ENCODE data around the gene GPATCH8.
A peak's percentile ranks its signal among the peaks of the same experiment; 100 is the strongest.
"Not testable (repeated sequence)": the region's sequence is repeated elsewhere in the genome, so short reads cannot be mapped to it uniquely, and the experiment has no call there.

GPATCH8 gene

DNA sequence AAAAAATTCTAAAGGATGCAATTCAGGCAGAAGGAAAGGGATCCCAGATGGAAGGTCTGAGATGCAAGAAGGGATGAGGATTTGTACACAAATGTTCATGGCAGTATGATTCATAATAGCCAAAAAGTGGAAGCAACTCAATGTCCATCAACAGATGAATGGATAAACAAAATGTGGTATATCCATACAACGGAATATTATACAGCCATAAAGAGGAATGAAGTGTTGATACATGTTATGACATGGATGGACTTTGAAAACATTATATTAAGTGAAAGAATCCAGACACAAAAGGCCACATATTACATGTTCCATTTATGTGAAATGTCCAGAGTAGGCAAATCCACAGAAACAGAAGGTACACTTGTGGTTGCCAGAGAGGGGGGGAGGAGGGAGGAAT is 23.9 kb upstream of the GPATCH8 start:
- no peak for DNase-seq

DNA sequence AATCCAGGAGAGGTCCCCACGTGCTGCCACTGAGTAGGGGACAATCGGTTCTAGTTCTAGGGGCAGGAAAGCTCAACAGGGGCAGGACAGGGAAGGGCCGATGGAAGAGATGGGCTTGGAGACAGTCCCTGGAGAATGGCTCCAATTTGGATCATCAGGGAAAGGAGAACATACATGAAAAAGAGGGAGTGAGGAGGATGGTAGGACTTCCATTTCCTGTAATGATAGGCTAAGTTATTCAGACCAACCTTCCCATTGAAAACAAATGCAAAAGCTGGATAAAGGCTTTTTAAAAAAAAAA is 20.4 kb upstream of the GPATCH8 start:
- no peak for DNase-seq

DNA sequence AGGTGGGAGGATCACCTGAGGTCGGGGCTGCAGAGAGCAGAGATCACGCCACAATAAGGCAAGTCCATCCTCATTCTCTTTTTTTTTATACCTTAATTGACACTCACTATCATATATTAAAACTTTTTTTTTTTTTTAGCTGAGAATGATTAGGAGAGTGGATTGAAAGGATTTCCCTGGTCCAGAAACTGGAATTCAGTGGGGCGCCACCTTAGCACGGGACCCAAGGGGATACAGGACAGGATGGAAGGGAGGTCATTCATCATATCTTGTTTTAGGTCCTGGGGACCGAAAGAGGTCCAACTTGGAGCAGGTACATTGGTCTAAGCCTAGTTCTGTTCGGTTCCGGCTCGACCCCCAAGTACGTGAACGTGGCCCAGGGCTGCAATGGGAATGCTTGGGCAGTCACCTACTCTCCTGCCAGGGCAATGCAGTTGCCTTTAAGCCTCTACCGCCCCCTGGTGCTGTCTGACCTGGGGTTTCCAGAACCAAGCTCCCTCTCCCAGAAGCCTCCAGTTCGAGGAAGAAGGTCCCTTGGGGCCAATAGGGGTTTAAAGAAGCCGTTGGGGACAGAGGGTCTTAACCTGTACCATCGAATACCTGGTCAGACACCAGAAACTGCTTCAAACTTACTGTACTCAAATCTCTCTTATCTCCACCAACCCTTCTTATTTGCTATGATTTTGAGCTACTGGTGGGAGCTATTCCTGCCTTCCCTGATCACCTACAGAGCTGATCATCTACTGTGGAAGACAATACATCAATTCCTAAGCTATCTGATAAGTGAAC is 19.9 kb upstream of the GPATCH8 start:
- DNase-seq: peak; percentile 71 to 90 (median 81)

DNA sequence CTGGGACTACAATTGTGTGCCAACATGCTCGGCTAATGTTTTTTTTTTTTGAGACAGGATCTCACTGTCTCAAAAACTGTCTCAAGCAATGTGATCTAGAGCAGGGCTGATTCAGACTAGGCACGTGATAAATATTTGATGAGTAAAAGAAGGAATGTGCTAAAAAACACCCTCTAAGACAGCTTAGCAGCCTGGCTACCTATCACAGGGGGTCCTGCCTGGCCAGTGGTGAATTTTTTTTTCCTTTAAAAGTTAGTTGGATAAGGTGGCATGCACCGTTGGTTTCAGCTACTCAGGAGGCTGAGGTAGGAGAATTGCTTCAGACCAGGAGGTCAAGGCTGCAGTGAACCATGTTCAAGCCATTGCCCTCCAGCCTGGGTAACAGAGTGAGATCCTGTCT is 14.8 kb upstream of the GPATCH8 start:
- no peak for DNase-seq

DNA sequence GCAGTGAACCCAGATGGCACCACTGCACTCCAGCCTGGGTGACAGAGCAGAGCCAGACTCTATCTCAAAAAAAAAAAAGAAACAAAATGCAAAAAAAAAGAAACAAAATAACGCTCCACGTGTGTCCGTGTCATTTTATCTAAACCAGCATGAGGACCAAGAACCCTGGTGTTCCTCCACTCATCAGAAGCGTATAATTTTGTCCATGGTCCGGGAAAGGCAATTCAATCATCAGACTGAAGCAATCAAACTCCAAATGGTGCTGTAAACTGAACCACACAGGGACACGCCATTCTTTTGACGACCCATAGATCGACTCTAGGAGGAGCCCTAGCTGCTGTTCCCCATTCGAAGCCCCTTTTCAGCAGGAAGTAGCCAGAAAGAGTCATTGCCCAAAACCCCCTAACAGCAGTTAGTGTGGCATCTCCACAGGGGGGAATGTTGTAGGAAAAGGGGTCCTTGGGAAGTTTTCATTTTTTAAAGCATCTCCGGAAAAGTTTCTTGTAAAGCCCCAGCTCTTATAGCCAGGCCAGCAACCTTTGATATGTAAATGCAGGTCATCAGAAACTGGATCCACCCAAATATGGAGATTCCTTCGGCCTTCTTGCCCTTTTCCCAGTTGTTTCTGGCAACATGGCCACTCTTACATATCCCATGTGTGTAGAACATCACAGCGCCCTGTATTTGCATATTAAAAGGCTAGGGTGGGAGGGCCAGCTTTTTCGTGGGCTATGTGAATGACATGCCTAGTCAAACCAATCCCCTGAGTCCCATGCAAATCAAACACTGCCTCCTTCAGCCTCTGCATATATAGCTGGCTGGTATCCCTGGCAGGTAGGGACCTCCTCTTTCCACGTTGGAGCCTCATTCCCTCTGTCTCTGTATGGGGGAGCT is 8.3 kb upstream of the GPATCH8 start:
- DNase-seq: peak in 1 of 3 donors; percentile 45

DNA sequence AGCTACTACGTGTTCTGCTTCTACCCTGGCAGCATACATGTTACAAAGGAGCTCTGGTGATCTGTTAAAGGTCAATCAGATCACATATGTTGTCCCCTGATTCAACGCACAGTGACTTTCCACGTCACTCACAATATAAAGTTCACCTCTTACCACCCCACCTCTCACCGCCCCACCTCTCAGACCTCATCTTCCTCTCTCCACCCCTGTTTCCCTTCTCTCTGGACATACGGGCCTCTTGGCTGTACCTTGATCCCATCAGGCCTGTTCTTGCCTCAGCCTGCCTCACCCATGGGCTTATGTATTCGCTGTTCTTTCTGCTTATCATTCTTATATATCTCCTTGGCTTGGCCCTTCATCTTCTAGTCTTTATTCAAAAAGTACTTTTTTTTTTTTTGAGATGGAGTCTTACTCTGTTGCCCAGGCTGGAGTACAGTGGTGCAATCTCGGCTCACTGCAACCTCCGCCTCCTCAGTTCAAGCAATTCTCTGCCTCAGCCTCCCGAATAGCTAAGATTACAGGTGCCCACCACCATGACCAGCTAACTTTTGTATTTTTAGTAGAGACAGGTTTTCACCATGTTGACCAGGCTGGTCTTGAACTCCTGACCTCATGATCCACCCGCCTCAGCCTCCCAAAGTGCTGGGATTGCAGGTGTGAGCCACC is 3.9 kb upstream of the GPATCH8 start:
- DNase-seq: not testable (repeated sequence)

DNA sequence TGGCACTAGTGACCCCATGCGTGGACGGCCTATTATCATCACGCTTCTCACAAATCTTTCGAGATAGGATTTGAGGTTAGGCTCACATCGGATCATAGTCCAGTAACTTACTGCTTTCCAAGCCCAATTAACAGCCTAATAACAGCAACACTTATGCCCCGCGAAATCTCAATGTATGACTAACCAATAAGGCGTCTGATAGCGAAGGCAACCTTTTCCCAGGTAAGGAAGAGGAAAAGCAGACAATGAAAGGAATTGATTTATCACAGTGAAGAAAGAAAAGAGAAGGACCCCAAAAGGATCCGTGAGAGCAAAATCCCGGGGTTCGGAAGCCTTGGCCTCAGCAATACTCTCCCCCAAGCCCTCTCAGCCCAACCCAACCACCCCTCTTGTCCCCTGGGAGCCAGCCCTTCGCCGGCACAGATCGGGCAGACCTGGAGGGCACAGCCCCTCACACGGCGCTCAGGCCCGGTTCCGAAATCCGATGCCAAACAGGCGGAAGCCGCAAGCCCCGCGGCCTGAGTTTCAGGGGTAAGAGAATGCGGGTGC is 534 bp downstream of the GPATCH8 start:
- peak; percentile 14 to 26 (median 17) for DNase-seq

DNA sequence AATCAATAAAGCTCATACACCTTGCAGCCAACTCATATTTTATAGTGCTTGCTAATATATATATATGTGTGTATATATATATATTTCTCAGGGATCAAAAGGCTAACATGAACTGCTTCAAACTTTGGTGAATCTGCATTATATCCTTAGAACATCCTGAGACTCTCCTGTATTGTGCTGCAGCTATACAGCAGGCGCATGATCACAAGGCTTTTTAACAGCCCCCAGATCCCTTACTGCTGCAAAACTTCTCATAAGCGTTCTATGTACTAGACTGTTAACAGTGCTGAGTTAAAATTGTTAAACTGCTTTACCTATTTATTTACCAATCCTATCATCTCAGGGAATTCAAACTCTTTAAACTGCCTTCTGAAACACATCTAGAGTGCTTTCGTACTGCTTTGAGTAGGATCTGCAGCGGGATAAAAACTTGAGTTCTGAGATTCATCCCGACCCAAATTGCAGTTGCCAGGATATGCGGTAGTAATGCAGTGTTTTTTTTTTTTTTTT is 1.3 kb downstream of the GPATCH8 start:
- DNase-seq: peak in 1 of 3 donors; percentile 4

DNA sequence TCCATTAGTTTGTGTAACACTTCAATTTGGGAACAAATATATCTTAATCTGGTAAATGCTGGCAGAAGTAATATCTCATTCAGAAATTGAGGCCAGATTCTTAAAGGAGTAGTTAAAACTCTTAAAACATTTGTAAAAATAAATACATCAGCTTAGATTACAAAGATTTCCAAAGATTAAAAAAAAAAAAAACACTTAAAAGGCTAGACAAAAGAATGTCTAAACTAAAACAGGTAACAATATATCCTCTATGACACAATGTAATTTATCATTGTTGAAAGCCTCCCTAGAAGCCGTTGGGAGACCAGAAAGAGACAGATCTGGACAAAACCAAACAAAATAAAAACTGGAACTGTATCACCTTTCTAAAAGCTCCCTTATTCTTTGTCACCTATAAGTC is 3.5 kb downstream of the GPATCH8 start:
- DNase-seq: no peak

DNA sequence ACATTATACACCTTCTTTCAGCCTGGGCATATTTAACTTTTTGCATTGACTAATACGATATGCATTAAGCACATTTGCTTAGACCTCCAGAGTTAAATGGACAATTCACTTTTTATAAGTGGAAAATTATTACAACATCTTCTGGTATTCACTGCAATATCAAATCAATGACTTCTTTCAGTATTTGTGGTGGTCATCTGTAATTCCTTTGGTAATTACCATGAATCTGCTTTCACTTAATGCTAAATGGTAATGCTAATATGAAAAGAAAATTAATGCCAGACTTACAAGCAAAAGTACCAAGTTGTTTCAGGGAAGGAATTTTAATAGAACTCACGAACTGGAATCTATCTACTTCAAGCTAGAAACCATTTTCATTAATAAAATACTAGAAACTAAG is 6.4 kb downstream of the GPATCH8 start:
- DNase-seq: no peak

DNA sequence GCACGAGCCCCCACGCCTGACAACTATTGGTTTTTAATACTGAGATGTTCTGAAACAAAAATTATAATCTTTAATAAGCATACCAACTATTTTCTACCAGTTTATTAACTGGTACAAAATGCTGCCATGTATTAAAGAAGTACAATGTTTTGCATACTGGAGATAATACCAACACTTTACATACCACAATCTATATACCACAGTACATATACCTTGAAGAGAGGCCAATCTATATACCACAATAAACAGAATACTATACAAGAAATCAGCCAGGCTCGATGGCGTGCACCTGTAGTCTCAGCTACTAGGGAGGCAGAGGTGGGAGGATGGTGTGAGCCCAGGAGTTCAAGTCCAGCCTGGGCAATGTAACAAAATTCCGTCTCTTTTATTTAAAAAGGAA is 9.9 kb downstream of the GPATCH8 start:
- no peak for DNase-seq

DNA sequence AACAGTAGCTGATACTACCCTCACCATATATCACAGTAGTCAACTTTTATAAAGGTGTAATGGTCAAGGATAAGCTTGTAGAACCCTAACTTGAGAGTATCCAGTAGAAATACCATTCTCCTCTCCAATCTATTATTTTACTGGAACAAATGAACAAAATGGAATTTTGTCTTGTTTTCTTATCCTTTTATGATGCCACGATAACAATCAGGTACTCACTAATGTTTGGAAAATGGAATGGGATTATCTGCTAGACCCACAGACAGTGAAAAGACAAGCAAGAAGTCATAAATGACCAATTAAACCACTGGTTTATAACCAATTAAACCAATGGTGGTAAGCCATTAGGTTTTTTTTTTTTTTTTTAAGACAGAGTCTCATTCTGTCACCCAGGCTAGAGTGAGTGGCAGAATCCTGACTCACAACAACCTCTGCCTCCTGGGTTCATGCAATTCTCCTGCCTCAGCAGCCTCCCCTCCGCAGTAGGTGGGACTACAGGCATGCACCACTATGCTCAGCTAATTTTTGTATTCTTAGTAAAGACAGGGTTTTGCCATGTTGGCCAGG is 10.4 kb downstream of the GPATCH8 start:
- no peak for DNase-seq

DNA sequence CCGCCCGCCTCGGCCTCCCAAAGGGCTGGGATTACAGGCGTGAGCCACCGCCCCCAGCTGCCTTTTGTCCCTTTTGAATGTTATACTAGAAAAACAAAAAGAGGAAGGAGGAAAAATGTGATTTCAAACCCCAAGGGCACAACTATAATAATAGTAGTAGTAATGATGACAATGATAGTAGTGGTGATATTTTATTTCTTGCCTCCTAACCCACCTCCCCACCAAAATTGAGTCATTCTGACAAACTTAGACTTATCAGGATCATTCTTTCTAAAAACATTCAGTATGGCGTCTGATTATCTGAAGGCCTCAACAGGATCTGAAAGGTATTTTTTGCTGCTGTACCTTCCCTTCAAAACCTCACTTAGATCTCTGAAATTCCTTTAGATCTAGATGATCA is 13.6 kb downstream of the GPATCH8 start:
- no peak for DNase-seq

DNA sequence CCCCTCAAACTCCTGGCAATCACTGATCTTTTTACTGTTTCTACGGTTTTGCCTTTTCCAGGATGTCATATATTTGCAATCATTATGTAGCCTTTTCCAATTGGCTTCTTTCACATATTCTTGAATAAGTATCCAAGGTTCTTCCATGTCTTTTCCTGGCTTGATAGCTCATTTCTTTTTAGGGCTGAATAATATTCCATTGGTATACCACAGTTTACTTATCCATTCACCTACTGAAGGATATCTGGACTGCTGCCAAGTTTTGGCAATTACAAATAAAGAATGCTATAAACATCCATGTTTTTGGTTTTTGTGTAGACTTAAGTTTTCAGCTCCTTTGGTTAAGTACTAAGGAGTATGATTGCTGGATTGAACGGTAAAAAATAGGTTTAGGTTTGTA is 16.0 kb downstream of the GPATCH8 start:
- no peak for DNase-seq

DNA sequence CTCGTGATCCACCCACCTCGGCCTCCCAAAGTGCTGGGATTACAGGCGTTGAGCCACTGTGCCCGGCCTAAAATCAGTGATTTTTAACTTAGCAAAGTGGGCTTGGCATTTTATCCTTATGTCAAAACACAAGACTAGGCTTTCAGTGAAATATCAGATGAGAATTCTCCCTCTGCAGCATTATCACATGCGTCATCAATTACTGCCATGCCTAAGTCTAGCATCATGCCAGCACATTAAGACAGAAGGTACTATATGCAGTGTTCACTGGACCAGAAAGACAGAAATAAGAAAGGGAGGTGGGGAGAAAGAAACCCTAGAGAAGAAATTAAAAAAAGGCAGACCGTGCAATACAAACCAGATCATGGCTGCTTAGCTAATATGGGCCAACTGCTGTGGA is 29.8 kb downstream of the GPATCH8 start:
- DNase-seq: no peak

DNA sequence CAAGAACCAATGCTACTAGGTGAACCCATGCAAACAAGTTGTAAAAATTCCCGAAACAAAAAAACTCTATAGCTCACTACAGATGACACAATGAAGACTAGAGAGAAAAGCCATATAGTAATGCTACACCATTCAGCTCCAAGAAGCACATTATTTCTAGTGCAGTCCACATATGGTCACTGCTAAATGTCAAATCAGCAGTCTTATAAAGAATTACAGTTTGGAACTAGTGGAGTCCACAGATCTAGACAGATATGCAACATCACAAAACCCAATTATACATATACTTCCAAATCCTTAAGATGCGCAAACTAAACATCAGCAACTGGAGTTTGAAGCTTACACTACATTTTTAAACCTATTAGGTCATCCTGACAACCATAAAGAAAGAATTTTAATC is 33.5 kb downstream of the GPATCH8 start:
- no peak for DNase-seq

DNA sequence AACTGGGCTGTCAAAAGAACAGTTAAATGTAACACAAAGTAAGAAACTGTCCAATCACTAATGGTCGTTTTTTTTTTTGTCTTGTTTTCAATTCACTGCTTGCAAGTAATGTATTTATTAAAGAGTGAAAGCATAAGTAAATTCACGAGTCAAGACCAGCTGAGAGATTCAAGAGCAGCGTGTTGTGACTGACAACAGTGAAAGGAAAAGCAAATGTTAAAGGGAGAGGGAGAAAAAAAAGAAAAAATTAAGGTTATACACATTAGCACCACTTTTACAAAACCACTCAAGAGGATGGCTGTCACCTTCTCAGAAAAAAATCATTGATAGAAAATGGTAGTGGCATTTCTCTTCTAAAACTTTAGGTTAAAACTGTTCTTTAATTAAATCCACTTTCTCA is 36.1 kb downstream of the GPATCH8 start:
- DNase-seq: no peak

DNA sequence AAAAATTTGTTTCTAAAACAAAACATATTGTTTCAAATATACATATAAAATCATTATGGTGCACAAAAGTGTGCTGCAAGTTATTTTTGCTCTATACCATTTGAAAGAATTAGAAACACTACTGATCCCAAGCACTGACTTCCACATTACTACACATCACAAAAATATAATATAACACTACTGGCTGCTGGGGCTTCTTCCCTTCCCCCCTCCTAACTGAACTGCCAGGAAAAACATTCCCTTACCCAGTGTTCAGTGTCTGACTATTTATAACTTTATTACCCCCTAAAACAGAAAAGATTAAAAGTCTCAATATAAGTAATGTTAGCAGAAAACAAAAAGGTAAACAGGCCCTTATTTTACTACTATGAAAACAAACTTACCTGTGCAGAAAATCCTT is 36.9 kb downstream of the GPATCH8 start:
- no peak for DNase-seq

DNA sequence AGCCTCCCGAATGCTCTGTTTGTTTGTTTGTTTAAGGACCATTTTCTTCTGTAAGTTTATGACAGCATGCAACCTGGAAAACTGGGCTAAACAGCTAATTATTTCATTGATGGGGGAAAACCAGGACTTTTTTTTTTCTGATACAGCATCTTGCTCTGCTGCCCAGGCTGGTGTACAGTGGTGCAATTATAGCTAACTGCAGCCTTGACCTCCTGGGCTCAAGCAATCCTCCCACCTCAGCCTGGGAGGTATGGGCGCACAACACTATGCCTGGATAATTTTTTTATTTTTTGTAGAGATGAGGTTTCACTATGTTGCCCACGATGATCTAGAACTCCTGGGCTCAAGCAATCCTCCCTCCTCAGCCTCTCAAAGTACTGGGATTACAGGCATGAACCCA is 37.3 kb downstream of the GPATCH8 start:
- no peak for DNase-seq

DNA sequence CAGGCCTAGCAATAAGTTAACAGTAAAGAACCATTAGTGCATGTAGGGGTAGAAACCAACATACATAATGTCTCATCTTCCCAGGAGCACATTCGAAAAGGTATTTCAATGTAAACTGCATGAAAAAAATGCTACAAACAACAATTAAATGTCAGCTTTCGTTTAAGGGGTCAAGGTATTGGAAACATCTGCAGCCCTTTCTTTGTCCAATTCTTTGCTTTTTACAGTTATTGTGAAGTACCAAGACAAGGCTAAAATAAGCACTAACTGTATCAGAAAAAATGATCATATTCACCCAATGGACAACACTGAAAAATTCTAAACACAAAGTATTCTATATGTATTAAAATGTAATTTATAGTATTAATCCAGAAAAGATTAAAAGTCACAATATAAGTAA is 37.9 kb downstream of the GPATCH8 start:
- DNase-seq: no peak

DNA sequence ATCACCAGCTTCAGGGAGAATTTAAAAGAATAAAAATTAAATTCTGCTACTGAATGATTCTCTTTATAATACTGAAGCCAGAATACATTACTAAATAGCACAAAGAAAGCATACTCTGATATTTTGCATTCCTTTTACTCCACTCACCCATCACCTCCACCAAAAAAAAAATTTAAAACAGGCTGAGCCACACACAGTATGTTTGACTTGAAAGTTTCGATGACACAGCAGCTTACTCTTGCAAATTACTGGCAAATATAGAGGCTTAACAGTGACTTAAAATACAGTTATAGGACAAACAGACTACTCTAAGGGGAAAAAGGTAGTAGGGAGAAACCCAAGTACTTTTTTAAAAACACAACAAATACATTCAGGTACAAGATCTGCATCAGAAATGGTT is 39.2 kb downstream of the GPATCH8 start:
- no peak for DNase-seq

DNA sequence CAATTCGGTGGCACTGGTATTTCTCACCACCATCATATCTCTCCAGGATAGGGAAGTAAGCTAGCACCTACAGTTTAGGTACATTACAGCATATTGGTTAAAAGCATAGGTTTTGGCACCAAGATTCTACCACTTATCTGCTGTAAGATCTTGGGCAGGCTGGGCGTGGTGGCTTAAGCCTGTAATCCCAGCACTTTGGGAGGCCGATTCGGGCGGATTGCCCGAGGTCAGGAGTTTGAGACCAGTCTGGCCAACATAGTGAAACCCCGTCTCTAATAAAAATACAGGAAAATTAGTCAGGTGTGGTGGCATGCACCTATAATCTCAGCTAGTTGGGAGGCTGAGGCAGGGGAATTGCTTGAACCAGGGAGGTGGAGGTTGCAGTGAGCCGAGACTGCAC is 51.4 kb downstream of the GPATCH8 start:
- DNase-seq: no peak

DNA sequence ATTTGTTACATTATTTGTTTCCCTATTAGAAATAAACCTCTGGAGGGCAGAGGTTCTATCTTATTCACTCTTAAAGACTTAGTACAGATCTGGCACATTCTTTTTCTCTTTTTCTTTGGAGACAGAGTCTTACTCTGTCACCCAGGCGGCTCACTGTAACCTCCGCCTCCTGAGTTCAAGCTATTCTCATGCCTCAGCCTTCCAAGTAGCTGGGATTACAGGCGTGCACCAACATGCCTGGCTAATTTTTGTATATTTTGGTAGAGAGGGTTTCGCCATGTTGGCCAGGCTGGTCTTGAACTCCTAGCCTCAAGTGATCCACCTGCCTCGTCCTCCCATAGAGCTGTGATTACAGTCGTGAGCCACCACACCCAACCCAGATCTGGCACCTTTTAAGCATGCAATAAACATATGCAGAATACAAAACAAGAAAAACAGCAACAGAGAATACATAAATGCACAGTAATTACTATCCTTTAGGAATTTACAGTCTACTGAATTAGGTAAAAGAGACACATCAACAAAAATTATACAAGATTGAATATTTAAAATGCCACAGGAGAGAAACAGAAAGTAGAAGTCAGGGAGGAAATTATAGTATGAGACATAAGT is 52.1 kb downstream of the GPATCH8 start:
- no peak for DNase-seq

Measured in suppressor macrophage treated with lipopolysaccharide for 1 hour (primary cell).